SK-N-SH treated with all-trans-retinoic acid at 6 μM for 48 hours (cell line): ENCODE results near the gene NPFF.

Experiments used
- ARNTL ChIP-seq: fragments of 450-650 bp; formaldehyde crosslinking; IDR thresholded peaks from 2 replicates; pipeline ENCODE4 v1.5.0; 2020; ENCODE audit warnings: low read depth, mild to moderate bottlenecking, moderate library complexity, borderline replicate concordance
- CSDC2 ChIP-seq: fragments of 250-450 bp; sonication (Bioruptor Pico); IDR thresholded peaks from 2 replicates; pipeline ENCODE4 v1.5.0; 2020; ENCODE audit warnings: mild to moderate bottlenecking, moderate library complexity
- ESRRG ChIP-seq: fragments of 250-450 bp; sonication (Bioruptor Pico); IDR thresholded peaks from 2 replicates; pipeline ENCODE4 v1.6.1; 2021; ENCODE audit warnings: mild to moderate bottlenecking
- ISL1 ChIP-seq: fragments of 250-450 bp; sonication (Bioruptor Pico); IDR thresholded peaks from 2 replicates; pipeline ENCODE4 v2.1.2; 2022; ENCODE audit warnings: mild to moderate bottlenecking, moderate library complexity
- OSR1 ChIP-seq: fragments of 250-450 bp; sonication (Bioruptor Pico); IDR thresholded peaks from 2 replicates; pipeline ENCODE4 v1.8.0; 2022; ENCODE audit warnings: moderate library complexity, mild to moderate bottlenecking, inconsistent platforms
- PATZ1 ChIP-seq: fragments of 250-450 bp; sonication (Bioruptor Pico); IDR thresholded peaks from 2 replicates; pipeline ENCODE4 v1.8.0; 2020; ENCODE audit warnings: mild to moderate bottlenecking, moderate library complexity, borderline replicate concordance
- PPARA ChIP-seq: fragments of 250-450 bp; sonication (Bioruptor Pico); IDR thresholded peaks from 2 replicates; pipeline ENCODE4 v1.5.0; 2020; ENCODE audit warnings: mild to moderate bottlenecking, borderline replicate concordance
- ZC3H10 ChIP-seq: fragments of 250-450 bp; sonication (Bioruptor Pico); IDR thresholded peaks from 2 replicates; pipeline ENCODE4 v1.5.1; 2021; ENCODE audit warnings: mild to moderate bottlenecking, moderate library complexity

GRCh38 chr12:53465679-53466078 is 41.6 kb downstream of the NPFF start:
- TF ChIP-seq ESRRG (CRISPR knock-in tag) (no peak), ZC3H10 (no peak), PATZ1 (CRISPR knock-in tag) (no peak), CSDC2 (CRISPR knock-in tag) (no peak), PPARA (CRISPR knock-in tag) (no peak), ARNTL (no peak), ISL1 (no peak), OSR1 (no peak)
